Muscle layer of colon (tissue), 2 donors: Measurements from ENCODE around the gene CAMTA2.

Source experiments
- H3K27ac ChIP-seq: one replicate; pipeline ENCODE4 v1.7.0; 2013; ENCODE audit warnings: low read depth, mild to moderate bottlenecking, low read length, moderate library complexity
- H3K27me3 ChIP-seq, 2 donors: one replicate each; pipeline ENCODE4 v1.7.0; 2013; ENCODE audit warnings: low read length in 2 of 2, mild to moderate bottlenecking in 2 of 2; ENCODE audit not compliant: insufficient read depth in 2 of 2, control insufficient read depth in 1 of 2
- H3K36me3 ChIP-seq: one replicate; pipeline ENCODE4 v1.7.0; 2013; ENCODE audit warnings: mild to moderate bottlenecking, low read length; ENCODE audit not compliant: insufficient read depth
- H3K4me1 ChIP-seq: one replicate; pipeline ENCODE4 v1.7.0; 2013; ENCODE audit warnings: mild to moderate bottlenecking, low read length; ENCODE audit not compliant: insufficient read depth
- H3K4me3 ChIP-seq, 2 donors: one replicate each; pipeline ENCODE4 v1.7.0; 2013; ENCODE audit warnings: low read length in 2 of 2, low read depth in 1 of 2, mild to moderate bottlenecking in 1 of 2, moderate library complexity in 1 of 2
- H3K9ac ChIP-seq: one replicate; pipeline ENCODE4 v1.7.0; 2013; ENCODE audit warnings: low read length
- H3K9me3 ChIP-seq: one replicate; pipeline ENCODE4 v1.7.0; 2013; ENCODE audit warnings: mild to moderate bottlenecking, low read length
- donor health status: abdominal sarcoma.
- donor health status: Adenocarcinoma of cecum.

Gene CAMTA2

DNA sequence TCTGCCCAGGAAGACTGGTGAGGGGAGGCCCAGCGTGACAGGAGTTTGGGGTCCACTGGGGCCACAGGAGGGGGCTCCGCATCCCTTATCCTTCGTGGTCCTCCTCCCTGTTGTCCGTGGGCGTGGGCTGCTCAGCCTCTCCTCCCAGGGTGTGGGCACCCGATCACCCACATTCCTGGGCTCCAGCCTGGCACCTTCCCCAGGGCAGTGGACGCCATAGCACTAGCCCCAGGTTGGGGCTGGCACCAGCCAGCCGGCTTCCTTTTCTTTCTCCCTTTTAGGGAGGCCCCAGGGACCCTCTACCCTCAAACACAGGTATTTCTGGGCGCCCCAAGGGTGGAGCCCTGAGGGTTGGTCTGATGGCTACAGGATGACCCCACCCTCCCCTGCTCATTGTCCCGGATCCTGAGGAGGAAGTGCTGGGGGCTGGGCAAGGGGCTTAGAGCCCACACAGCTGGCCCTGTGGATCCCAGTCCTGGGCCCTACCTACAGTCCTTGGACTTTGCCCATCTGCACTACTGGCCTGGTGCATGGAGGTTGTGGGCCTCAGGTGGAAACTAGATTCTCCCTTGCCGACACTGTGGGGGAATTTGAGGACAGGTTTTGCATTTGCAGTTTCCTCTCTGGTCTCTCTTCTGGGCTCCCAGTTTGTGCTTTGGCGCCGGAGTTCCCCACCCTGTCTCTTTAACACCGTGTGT, 11.4 kb upstream of the CAMTA2 start:
- peak overlapping the region; percentile 61 to 96 for H3K4me3 ChIP-seq
- no peaks in the 10 kb centered on the region for H3K27me3 ChIP-seq
- H3K4me1 ChIP-seq, result peaks cover 23% of the 10 kb centered on the region
- no peaks in the 10 kb centered on the region for H3K9me3 ChIP-seq
- H3K36me3 ChIP-seq, result peaks cover 33% of the 10 kb centered on the region
- H3K9ac ChIP-seq, result peak overlapping the region; percentile 78
- peak overlapping the region; percentile 75 for H3K27ac ChIP-seq

DNA sequence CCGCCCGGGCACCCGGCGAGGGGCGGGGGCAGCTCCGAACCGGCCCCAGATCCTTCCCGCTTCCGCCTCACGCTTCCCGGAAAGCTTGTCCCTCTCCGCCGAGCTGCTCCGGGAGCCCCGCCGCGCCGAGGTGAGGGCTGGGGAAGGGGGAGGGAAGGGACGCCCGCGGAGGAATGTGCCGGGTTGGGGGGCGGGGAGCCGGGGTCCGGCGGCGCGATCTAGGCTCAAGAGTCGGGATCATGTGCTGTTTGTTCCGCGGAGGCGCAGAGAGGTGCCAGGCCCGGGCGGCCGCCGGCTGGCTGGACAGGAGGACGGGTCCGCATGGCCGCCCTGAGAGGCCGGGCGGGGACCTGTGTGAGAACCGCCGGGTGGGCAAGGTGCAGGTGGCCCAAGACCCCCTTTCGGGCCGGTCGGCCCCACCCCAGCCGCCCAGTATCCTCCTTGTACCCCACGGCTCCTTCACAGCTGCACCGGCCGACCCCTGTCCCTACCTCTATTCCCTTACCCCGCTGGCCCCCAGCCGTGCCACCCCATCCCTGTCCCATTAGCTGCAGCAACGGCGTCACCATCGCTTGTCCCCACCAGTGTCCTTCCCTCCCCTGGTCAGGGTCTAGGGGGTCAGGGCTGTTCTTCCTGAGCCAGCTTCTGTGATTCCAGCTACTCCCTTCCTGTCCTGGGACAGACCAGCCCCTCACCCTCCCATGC, 10.7 kb upstream of the CAMTA2 start:
- Histone ChIP-seq H3K27ac (peak overlapping the region; percentile 75), H3K27me3 (no peaks in the 10 kb centered on the region), H3K4me1 (peaks cover 23% of the 10 kb centered on the region), H3K9me3 (no peaks in the 10 kb centered on the region), H3K4me3 (peak overlapping the region; percentile 61 to 96), H3K9ac (peak overlapping the region; percentile 78), H3K36me3 (peaks cover 26% of the 10 kb centered on the region)

DNA sequence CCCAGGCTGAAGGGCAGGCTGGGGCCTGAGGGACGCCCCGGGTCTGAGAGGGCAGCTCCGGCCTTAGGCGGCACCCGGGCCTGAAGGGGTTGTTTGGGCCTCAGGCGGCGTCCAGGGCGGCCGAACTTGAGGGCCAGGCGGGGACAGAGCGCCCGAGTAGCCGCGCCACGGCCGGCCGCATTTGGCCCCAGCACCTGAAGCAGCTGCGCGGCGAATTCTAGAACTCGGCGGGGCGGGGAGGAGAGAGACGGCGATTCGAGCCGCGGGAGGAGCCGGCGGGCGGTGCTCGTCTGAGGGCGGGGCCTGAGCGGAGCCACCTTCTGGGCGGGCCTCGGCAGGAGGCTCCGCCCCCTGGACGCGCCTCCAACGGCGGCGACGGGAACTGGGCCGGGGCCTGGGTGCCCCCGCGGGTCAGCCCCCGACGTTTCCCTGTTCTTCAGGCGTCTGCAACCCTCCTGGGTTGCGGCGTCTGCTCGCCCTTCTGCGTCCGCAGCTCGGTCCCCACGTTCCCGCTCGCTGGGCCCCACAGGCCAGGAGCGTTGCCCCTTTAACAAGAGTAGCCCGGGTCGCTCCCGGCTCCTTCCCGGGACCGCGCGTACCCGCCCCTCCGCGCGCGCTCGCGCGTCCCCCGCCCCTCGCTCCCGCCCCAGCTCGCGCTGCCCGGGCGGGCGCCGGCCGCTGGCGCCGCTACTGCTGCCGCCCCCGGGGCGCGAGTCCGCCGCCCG, 10.0 kb upstream of the CAMTA2 start, which contains the start of the genes INCA1 and KIF1C:
INCA1 (minus strand) TSS at position 221 of the 725 bp plus-strand sequence. CDS start 3,085 bp downstream, outside the sequence.
KIF1C (plus strand) TSS at position 649 of the 725 bp plus-strand sequence. CDS start 2,297 bp downstream, outside the sequence.
- Histone ChIP-seq H3K27ac (peak within 1 kb of the TSS; percentile 93), H3K9ac (peak within 1 kb of the TSS; percentile 78), H3K4me3 (peak within 1 kb of the TSS; percentile 63 to 96), H3K9me3 (no peaks in the 10 kb centered on the region), H3K4me1 (peaks cover 23% of the 10 kb centered on the region), H3K27me3 (no peaks in the 10 kb centered on the region), H3K36me3 (peaks cover 19% of the 10 kb centered on the region)

DNA sequence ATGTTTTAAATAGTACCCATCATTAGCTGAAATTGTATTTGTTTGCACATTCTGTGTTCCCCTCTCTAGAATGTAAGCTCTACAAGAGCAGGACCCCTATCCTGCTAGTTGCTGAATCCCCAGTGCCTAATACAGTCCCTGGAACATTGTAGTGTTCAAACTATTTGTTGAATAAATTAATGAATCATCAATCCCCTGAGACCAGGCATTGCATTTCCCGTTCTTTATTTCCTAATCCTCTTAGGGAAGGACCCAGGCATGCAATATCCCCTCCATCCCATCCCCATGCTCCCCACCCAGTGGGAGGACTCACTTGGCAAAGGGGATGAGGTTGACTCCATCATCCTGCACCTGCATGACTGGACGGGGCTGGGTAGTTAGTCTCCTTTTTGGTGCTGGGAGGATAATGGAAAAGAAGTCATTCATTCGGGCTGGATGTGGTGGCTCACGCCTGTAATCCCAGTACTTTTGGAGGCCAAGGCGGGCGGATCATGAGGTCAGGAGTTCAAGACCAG, 6.7 kb upstream of the CAMTA2 start:
- Histone ChIP-seq H3K4me1 (peaks cover 6% of the 10 kb centered on the region), H3K9ac (no peak overlapping the region), H3K27me3 (no peaks in the 10 kb centered on the region), H3K4me3 (no peak overlapping the region), H3K36me3 (no peaks in the 10 kb centered on the region), H3K9me3 (no peaks in the 10 kb centered on the region), H3K27ac (no peak overlapping the region)

DNA sequence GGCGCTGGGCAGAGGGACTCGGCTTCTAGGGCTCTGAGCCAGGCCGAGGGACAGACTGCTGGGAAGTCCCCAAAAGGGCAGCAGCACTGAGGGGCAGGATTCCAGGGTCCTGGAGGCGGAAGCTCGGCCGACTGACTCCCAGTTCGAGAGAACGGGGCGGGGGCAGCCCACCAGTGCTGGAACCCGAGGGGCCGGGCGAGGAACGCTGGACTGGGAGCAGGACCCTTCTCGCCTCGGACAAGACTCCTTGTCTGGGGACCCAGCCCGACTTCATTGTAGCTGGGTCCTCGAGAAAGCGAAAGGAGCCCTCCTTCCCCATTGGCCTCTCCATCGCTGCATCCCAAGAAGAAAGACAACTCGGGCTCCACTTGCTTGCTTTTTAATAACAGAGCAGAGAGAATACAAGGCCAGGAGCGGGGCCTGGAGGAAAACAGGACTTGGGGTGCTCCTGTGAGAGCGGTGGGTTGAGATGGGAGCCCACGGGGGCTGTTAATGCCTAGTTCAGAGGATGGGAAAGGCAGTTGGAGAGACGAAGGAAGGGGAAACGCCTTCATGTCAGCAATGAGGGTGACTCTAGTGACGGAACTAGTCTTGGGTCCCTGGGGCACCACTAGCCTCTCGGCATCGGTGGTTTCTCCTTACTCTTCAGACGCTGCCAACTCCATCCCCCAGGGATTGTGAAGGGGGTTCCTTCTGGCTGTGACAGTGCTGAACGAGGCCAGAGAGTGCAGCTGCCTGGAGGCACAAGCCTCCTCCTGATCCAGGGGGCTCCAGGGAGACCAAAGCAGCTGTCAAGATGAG, 492 bp upstream of the CAMTA2 start:
- Histone ChIP-seq H3K4me3 (peak overlapping the region; percentile 89 to 93), H3K27me3 (no peaks in the 10 kb centered on the region), H3K9me3 (no peaks in the 10 kb centered on the region), H3K36me3 (no peaks in the 10 kb centered on the region), H3K9ac (peak overlapping the region; percentile 98), H3K27ac (peak overlapping the region; percentile 73), H3K4me1 (peaks cover 21% of the 10 kb centered on the region)

DNA sequence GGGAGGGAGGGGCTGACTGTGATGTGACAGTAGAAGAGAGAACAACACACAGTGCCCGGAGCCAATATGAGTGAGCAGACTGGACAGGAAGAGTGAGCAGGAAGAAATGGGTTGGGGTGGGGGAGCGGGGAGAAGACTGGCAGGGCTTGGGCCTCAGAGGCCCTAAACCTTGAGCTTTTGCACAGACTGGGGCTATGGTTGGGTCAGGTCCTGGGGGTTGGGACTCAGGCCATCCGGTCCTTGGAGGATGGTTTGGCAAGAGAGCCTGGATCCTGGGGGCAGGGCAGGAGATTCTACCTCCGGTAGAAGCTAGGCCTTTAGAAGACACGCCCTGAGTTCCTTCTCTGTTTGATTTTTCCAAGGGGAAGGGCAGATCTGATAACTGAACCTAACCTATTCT, 1.1 kb downstream of the CAMTA2 start:
- Histone ChIP-seq H3K27me3 (no peaks in the 10 kb centered on the region), H3K4me1 (peaks cover 21% of the 10 kb centered on the region), H3K4me3 (peak overlapping the region; percentile 89 to 93), H3K9me3 (no peaks in the 10 kb centered on the region), H3K36me3 (peaks cover 13% of the 10 kb centered on the region), H3K27ac (peak overlapping the region; percentile 73), H3K9ac (peak overlapping the region; percentile 98)

DNA sequence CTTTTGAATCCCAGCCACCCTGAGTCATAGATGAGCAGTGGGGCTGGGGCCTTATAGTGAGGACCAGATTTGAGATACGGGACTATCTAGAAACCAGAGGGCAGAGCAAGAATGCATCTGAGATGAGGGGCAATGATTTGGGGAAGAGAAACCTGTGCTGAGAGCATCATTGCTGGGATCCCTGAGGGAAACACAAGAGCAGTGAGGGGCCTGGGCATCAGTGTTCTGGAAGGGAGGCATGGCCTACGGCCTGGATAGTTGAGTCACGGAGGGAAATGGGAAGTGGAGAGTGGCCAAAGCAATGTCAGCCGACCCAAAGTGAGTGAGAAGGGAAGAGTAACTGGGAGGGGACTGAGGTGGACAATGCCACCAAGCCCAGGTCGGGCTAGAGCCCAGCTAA, 5.2 kb downstream of the CAMTA2 start:
- H3K9me3 ChIP-seq, result no peaks in the 10 kb centered on the region
- peaks cover 18% of the 10 kb centered on the region for H3K4me1 ChIP-seq
- no peak overlapping the region for H3K4me3 ChIP-seq
- no peak overlapping the region for H3K27ac ChIP-seq
- no peak overlapping the region for H3K9ac ChIP-seq
- H3K36me3 ChIP-seq, result peaks cover 39% of the 10 kb centered on the region
- no peaks in the 10 kb centered on the region for H3K27me3 ChIP-seq

DNA sequence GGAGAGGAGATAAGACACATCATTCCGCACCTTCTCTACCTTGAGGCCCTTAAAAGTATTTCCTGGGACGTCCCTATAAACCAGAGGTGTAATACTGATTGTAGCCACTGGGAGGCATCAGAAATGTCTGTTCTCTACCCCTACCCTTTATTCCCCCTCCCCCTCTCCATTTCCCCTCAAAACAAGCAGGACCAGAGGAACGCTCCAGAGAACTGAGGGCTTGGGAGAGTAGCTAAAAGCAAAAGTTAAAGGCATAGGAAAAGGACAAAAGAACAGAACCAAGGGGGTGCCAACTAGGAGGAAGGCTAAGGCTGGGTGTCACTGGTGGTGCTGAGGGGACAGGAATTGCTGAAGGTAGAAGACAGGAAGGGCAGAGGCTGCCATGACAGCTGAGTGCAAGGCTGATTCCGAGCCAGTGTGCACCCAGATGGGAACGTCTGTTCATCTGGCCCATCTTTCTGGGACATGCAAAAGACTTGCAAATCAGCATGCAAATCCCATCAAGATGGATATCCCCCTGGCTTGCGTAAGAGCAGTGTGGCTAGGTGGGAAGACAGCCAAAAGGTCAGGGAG, 6.7 kb downstream of the CAMTA2 start:
- Histone ChIP-seq H3K27ac (no peak overlapping the region), H3K9ac (no peak overlapping the region), H3K9me3 (no peaks in the 10 kb centered on the region), H3K36me3 (peaks cover 48% of the 10 kb centered on the region), H3K27me3 (no peaks in the 10 kb centered on the region), H3K4me1 (peaks cover 9% of the 10 kb centered on the region), H3K4me3 (no peak overlapping the region)

DNA sequence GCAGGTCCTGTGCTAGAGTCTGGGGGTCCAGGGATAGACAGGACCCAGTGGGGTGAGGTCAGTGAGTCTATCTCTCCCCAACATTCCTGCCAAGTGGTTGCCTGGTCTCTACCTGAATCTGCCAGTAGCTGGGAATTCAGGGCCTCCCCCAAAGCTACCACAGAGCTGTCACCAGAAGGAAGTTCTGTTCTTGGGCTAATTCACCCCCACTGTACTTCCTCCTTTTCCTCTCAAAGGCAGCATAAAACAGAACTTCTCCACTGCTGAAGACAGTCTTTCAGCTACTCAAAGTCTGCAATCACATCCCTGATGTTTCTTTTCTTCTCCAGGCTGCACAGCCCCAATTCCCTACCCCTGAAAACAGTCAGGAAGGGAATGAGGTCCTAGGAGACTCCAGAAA, 8.7 kb downstream of the CAMTA2 start:
- H3K36me3 ChIP-seq, result peaks cover 68% of the 10 kb centered on the region
- no peaks in the 10 kb centered on the region for H3K9me3 ChIP-seq
- H3K4me1 ChIP-seq, result peaks cover 9% of the 10 kb centered on the region
- no peak overlapping the region for H3K27ac ChIP-seq
- no peak overlapping the region for H3K9ac ChIP-seq
- no peak overlapping the region for H3K4me3 ChIP-seq
- no peaks in the 10 kb centered on the region for H3K27me3 ChIP-seq

DNA sequence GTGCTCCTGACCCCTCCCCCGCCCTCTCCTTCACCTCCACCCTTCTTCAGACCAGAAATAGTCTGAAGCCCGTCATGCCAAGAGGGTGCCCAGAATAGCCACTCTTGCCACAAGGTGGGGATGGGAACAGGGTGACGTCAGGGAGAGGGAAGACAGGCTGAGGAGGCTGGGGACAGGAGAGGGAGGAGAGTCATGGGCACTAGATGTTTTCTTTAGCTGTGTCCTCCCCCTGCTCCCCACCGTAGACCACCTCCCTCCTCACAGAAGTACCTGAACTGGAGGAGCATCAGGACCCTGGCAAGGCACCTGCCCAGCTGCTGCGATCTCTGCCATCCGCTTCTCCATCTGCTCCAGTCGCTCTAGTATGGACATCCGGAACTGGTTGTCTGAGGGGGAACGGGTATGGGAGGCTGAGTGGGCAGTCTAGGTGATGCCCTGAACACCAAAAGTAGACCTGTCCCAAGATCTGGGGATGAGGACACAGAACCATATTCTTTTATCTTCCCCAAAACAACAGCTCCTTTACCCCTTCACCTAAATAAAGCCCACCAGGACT, 13.3 kb downstream of the CAMTA2 start:
- H3K9me3 ChIP-seq, result no peaks in the 10 kb centered on the region
- peaks cover 8% of the 10 kb centered on the region for H3K4me1 ChIP-seq
- no peaks in the 10 kb centered on the region for H3K27me3 ChIP-seq
- no peak overlapping the region for H3K9ac ChIP-seq
- H3K36me3 ChIP-seq, result peaks cover 86% of the 10 kb centered on the region
- no peak overlapping the region for H3K4me3 ChIP-seq
- no peak overlapping the region for H3K27ac ChIP-seq
